Hindlimb muscle (tissue), 1 donor: ENCODE data around the gene TOR1AIP2. TPM values are rescaled to one million over a fixed set of nuclear protein-coding genes. Genes with fewer than 3 reads are reported as not detected.
"Not testable (repeated sequence)": the region's sequence is repeated elsewhere in the genome, so short reads cannot be mapped to it uniquely, and the experiment has no call there.

Experiments used
- DNase-seq: peaks from one replicate; pipeline ENCODE4 v3.0.0-alpha.2; 2013
- polyA plus RNA-seq: library from polyadenylated mRNA; unstranded; fragments of 120-200 nt; gene quantifications from one replicate; pipeline ENCODE4 v1.2.1, GENCODE V29; 2013; ENCODE audit not compliant: insufficient read length

Gene TOR1AIP2
- polyA plus RNA-seq, 1 donor = 28.5 TPM

- DNase-seq = no peak
These were observed 72.1 kb downstream of the TOR1AIP2 start for GRCh38 chr1:179805291-179806195.

- not testable (repeated sequence) for DNase-seq
These were observed 73.2 kb downstream of the TOR1AIP2 start for GRCh38 chr1:179804417-179804816.

GRCh38 chr1:179803918-179804317, 73.7 kb downstream of the TOR1AIP2 start:
- DNase-seq = no peak

- DNase-seq = no peak
These were observed 74.5 kb downstream of the TOR1AIP2 start for GRCh38 chr1:179803104-179803503.

GRCh38 chr1:179800481-179800880, 77.1 kb downstream of the TOR1AIP2 start:
- no peak for DNase-seq

- no peak for DNase-seq
These were observed 78.6 kb downstream of the TOR1AIP2 start for GRCh38 chr1:179798864-179799516.

GRCh38 chr1:179798213-179798863, 79.3 kb downstream of the TOR1AIP2 start:
- no peak for DNase-seq

- no peak for DNase-seq
These were observed 82.9 kb downstream of the TOR1AIP2 start for GRCh38 chr1:179794669-179795068.

- no peak for DNase-seq
These were observed 83.5 kb downstream of the TOR1AIP2 start for GRCh38 chr1:179794146-179794545.

GRCh38 chr1:179793281-179793680, 84.3 kb downstream of the TOR1AIP2 start:
- DNase-seq = no peak

Other genes with a start within 250 kb of the TOR1AIP2 start
- gene FAM163A, start 134.5 kb downstream of the TOR1AIP2 start, polyA plus RNA-seq = 0.31 TPM
- 47.5 TPM for gene TOR1AIP1, start 4.5 kb upstream of the TOR1AIP2 start, polyA plus RNA-seq
- gene CEP350, start 77.0 kb upstream of the TOR1AIP2 start, polyA plus RNA-seq = 35.3 TPM